Spleen (tissue), 7 donors: ENCODE results near the gene MBNL1.

Experiments
- CTCF ChIP-seq, 11 experiments: fragments of 200-600 bp in 7 of 11; fragments of 450-650 bp in 4 of 11; sonication (generic) in 4 of 11; IDR thresholded peaks in 8 of 11; conservative IDR thresholded peaks in 3 of 11; 1 replicate in 7 of 11; 2 replicates in 4 of 11; pipeline versions ENCODE4 v1.4.0 to v1.8.0; 2016 to 2021; ENCODE audit warnings: antibody characterized with exemption in 11 of 11, inconsistent platforms in 4 of 11, mild to moderate bottlenecking in 1 of 11
- POLR2AphosphoS5 ChIP-seq, 3 donors: sonication (generic); formaldehyde crosslinking; IDR thresholded peaks; one replicate each; pipeline ENCODE4 v1.5.1; 2017; ENCODE audit warnings: antibody characterized with exemption in 3 of 3
- donor health status: DM: no; HTN: no; CAD: no; lungs with moderate emphysema.
- donor health status: DM: no; HTN: no; CAD: no.
- donor health status: DM: no; HTN: no; CAD: no.

- TF ChIP-seq CTCF (IDR thresholded peaks at IDR 0.05 in 8 of 11, conservative IDR thresholded peaks at IDR 0.05 in 3 of 11) (no peak), POLR2AphosphoS5 (IDR thresholded peaks at IDR 0.05) (no peak)
Observed at GRCh38 chr3:152291238-152291637, 22.5 kb downstream of the MBNL1 start.
